ENCODE data around the gene IRF7. TPM values are rescaled to one million over a fixed set of nuclear protein-coding genes. Genes with fewer than 3 reads are reported as not detected.

The IRF7 gene
- polyA plus RNA-seq, 1 of the 3 experiments (the other 2 are of a cell fraction), result 6.3 TPM

DNA sequence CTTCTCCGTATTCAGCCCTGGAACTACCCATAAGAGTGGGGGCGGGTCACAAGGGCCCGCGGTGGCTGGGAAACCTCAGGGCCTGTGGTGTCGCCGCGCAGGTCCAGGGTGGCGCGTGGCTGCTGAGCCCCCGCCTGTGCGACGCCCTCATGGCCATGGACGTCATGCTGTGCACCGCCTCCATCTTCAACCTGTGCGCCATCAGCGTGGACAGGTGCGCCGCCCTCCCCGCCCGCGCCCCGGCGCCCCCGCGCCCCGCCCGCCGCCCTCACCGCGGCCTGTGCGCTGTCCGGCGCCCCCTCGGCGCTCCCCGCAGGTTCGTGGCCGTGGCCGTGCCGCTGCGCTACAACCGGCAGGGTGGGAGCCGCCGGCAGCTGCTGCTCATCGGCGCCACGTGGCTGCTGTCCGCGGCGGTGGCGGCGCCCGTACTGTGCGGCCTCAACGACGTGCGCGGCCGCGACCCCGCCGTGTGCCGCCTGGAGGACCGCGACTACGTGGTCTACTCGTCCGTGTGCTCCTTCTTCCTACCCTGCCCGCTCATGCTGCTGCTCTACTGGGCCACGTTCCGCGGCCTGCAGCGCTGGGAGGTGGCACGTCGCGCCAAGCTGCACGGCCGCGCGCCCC is 23.7 kb upstream of the IRF7 start:
- Histone ChIP-seq H2AFZ (ENCODE audit: low read depth) (no peak overlapping the region), H3K27me3 (ENCODE audit: insufficient read depth) (no peaks in the 10 kb centered on the region), H3F3A (replicated peaks; ENCODE audit: insufficient read depth) (no peaks in the 10 kb centered on the region), H3K4me1 (ENCODE audit: control insufficient read depth in 1 of 2, insufficient read depth in 2 of 2, low read depth in 1 of 2, low read length in 1 of 2) (peaks cover 0 to 12% of the 10 kb centered on the region in 2 experiments; a peak in 1 of 4 replicates), H3K27ac (ENCODE audit: low read depth in 2 of 2, low read length in 1 of 2) (no peak overlapping the region), H3K9ac (no peak overlapping the region), H4K20me1 (ENCODE audit: insufficient read depth) (peaks cover 7% of the 10 kb centered on the region; the same call in 1 of the 2 replicates), H3K9me3 (no peaks in the 10 kb centered on the region), H3K79me2 (ENCODE audit: insufficient read depth) (no peaks in the 10 kb centered on the region), H3K4me2 (no peak overlapping the region), H3K36me3 (replicated peaks in 1 of 2; ENCODE audit: control insufficient read depth in 1 of 2, insufficient read depth in 2 of 2, low read length in 1 of 2) (peaks cover 0 to 5% of the 10 kb centered on the region in 2 experiments), H3K4me3 (ENCODE audit: low read depth in 2 of 2, low read length in 1 of 2) (no peak overlapping the region), H3K9me2 (no peaks in the 10 kb centered on the region)
- CTCF ChIA-PET, result no interaction called here
- WGBS (ENCODE audit: low lambda C conversion rate), result 89% methylated on average over 28 of the region's 80 CpGs
- TF ChIP-seq FOXM1 (IDR thresholded peaks at IDR 0.05; ENCODE audit: low read depth) (no peak), YY1 (IDR thresholded peaks at IDR 0.05; ENCODE audit: low read depth) (no peak), POLR2AphosphoS5 (IDR thresholded peaks at IDR 0.05; ENCODE audit: low read depth, low read length) (no peak), TEAD4 (IDR thresholded peaks at IDR 0.05; ENCODE audit: borderline replicate concordance, insufficient read depth) (no peak), JUND (IDR thresholded peaks at IDR 0.05) (no peak), FOXJ3 (CRISPR knock-in tag; IDR thresholded peaks at IDR 0.05) (no peak), MXI1 (IDR thresholded peaks at IDR 0.05; ENCODE audit: low read depth, low read length) (no peak), RCOR1 (IDR thresholded peaks at IDR 0.05; ENCODE audit: low read length) (no peak), EZH2phosphoT487 (IDR thresholded peaks at IDR 0.05; ENCODE audit: borderline replicate concordance, low read depth) (no peak), NFIC (IDR thresholded peaks at IDR 0.05; ENCODE audit: borderline replicate concordance) (no peak), RXRA (IDR thresholded peaks at IDR 0.05; ENCODE audit: borderline replicate concordance, low read depth) (no peak), CHD2 (IDR thresholded peaks at IDR 0.05; ENCODE audit: low read length, partially characterized antibody) (no peak)
- TF ChIP-seq, protein P1, sequence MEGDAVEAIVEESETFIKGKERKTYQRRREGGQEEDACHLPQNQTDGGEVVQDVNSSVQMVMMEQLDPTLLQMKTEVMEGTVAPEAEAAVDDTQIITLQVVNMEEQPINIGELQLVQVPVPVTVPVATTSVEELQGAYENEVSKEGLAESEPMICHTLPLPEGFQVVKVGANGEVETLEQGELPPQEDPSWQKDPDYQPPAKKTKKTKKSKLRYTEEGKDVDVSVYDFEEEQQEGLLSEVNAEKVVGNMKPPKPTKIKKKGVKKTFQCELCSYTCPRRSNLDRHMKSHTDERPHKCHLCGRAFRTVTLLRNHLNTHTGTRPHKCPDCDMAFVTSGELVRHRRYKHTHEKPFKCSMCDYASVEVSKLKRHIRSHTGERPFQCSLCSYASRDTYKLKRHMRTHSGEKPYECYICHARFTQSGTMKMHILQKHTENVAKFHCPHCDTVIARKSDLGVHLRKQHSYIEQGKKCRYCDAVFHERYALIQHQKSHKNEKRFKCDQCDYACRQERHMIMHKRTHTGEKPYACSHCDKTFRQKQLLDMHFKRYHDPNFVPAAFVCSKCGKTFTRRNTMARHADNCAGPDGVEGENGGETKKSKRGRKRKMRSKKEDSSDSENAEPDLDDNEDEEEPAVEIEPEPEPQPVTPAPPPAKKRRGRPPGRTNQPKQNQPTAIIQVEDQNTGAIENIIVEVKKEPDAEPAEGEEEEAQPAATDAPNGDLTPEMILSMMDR (IDR thresholded peaks at IDR 0.05), result no peak
- POLR2A ChIA-PET, result no interaction called here
- DNase-seq, result peak; percentile 59

DNA sequence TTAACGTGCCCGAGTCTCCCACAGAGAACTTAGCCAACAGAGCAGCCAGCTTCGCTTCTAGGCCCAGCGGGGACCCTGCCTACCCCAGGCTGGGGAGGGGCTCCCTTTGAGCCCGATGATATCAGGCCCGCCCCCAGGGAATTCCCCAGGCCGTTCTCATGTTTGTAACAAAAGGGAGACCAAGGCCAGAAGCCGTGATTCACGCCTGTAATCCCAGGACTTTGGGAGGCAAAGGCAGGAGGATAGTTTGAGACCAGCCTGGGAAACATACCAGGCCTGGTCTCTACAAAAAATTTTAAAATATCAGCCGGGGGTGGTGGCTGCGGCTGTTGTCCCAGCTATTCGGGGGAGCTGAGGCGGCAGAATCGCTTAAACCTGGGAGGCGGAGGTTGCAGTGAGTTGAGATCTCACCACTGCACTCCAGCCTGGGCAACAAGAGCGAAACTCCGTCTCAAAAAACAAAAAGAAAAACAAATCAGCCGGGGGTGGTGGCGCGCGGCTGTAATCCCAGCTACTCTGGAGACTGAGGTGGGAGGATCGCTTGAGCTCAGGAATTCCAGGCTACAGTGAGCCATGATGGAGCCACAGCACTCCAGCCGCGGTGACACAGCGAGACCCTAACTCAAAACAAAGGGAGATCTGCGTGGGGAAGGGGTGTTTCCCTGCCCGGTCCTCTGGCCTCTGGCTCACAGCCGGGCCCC is 23.0 kb upstream of the IRF7 start:
- peak; percentile 30 for DNase-seq
- Histone ChIP-seq H4K20me1 (ENCODE audit: insufficient read depth) (peaks cover 7% of the 10 kb centered on the region; the same call in 1 of the 2 replicates), H3K27me3 (ENCODE audit: insufficient read depth) (no peaks in the 10 kb centered on the region), H3K36me3 (replicated peaks in 1 of 2; ENCODE audit: control insufficient read depth in 1 of 2, insufficient read depth in 2 of 2, low read length in 1 of 2) (peaks cover 0 to 1% of the 10 kb centered on the region in 2 experiments), H3F3A (replicated peaks; ENCODE audit: insufficient read depth) (no peaks in the 10 kb centered on the region), H3K9me2 (no peaks in the 10 kb centered on the region), H3K9ac (no peak overlapping the region), H3K27ac (ENCODE audit: low read depth in 2 of 2, low read length in 1 of 2) (no peak overlapping the region), H3K79me2 (ENCODE audit: insufficient read depth) (no peaks in the 10 kb centered on the region), H3K9me3 (no peaks in the 10 kb centered on the region), H3K4me2 (no peak overlapping the region), H3K4me3 (ENCODE audit: low read depth in 2 of 2, low read length in 1 of 2) (no peak overlapping the region), H3K4me1 (ENCODE audit: control insufficient read depth in 1 of 2, insufficient read depth in 2 of 2, low read depth in 1 of 2, low read length in 1 of 2) (peaks cover 0 to 12% of the 10 kb centered on the region in 2 experiments; a peak in 1 of 4 replicates), H2AFZ (ENCODE audit: low read depth) (no peak overlapping the region)
- TF ChIP-seq EZH2phosphoT487 (IDR thresholded peaks at IDR 0.05; ENCODE audit: borderline replicate concordance, low read depth), result no peak
- TF ChIP-seq, protein P2, sequence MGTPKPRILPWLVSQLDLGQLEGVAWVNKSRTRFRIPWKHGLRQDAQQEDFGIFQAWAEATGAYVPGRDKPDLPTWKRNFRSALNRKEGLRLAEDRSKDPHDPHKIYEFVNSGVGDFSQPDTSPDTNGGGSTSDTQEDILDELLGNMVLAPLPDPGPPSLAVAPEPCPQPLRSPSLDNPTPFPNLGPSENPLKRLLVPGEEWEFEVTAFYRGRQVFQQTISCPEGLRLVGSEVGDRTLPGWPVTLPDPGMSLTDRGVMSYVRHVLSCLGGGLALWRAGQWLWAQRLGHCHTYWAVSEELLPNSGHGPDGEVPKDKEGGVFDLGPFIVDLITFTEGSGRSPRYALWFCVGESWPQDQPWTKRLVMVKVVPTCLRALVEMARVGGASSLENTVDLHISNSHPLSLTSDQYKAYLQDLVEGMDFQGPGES (IDR thresholded peaks at IDR 0.05; ENCODE audit: low read depth, low read length), result no peak
- ChIA-PET CTCF (interaction anchor here (1.0 to 1.5 kb wide), 3 partner anchors 44 to 123 kb away, joined by 3 to 4 read pairs (median 3); no protein-coding TSS in a partner anchor), POLR2A (interaction anchor here (1.0 to 1.1 kb wide), 2 partner anchors 57 to 64 kb away, joined by 3 read pairs; partner anchors contain the start of genes DEAF1 and TMEM80)
- 90% methylated on average over 22 of the region's 28 CpGs for WGBS (ENCODE audit: low lambda C conversion rate)

All from SK-N-SH (cell line).